ENCODE data around the gene FIG4.
"Not testable (repeated sequence)": the region's sequence is repeated elsewhere in the genome, so short reads cannot be mapped to it uniquely, and the experiment has no call there.

The FIG4 gene

GRCh38 chr6:109760208-109760607 is 69.1 kb downstream of the FIG4 start:
- no peak for DNase-seq (ENCODE audit: low read depth)

- DNase-seq (ENCODE audit: low read depth), result no peak
These were observed 71.1 kb downstream of the FIG4 start for GRCh38 chr6:109762166-109762565.

GRCh38 chr6:109762769-109763441 is 71.8 kb downstream of the FIG4 start:
- DNase-seq (ENCODE audit: low read depth), result no peak

- DNase-seq (ENCODE audit: low read depth), result no peak
These were observed 75.1 kb downstream of the FIG4 start for GRCh38 chr6:109766167-109766566.

GRCh38 chr6:109767961-109768360 is 76.9 kb downstream of the FIG4 start:
- DNase-seq (ENCODE audit: low read depth), result no peak

GRCh38 chr6:109768485-109768884 is 77.4 kb downstream of the FIG4 start:
- DNase-seq (ENCODE audit: low read depth), result no peak

- no peak for DNase-seq (ENCODE audit: low read depth)
These were observed 78.1 kb downstream of the FIG4 start for GRCh38 chr6:109769213-109769612.

GRCh38 chr6:109770047-109770446 is 79.0 kb downstream of the FIG4 start:
- no peak for DNase-seq (ENCODE audit: low read depth)

DNA sequence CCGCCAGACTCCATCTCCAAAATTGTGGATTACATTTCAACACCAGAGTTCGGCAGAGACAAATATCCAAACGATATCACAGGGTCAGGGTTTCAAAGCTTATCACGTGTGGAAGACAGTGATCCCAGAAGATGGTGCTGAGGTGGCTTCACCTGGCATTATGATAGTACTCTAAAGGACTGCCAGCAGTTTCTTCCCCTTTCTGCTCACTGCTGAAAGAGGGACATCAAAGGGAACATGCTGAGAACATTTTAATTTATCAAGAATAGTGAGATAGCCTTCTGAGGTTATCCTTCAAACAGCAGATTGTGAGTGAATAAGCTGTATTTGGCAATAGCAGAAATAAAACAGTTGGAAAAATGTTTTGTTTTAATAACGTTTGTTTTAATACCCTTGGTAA is 79.7 kb downstream of the FIG4 start:
- DNase-seq (ENCODE audit: low read depth), result no peak

- DNase-seq (ENCODE audit: low read depth), result not testable (repeated sequence)
These were observed 81.1 kb downstream of the FIG4 start for GRCh38 chr6:109771939-109772755.

- DNase-seq (ENCODE audit: low read depth), result no peak
These were observed 81.9 kb downstream of the FIG4 start for GRCh38 chr6:109772883-109773431.

DNA sequence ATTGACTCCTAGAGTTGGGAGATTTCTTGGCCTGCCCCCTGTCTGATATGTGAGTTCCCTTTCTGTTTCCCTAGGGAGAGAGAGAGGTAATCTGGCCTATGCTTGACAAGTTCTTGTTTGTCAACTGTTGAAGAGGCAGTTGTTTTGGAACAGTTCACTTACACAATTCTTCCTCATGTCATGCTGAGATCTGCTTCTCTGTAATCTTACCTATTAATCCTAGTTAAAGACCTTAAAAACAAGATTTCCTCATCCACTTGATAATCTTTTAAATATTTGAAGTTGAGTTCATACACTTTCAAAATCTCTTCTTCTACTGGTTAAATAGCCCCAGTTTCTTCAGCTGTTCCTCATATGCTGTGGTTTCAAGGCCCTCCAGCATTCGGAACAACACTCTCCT is 89.9 kb downstream of the FIG4 start:
- DNase-seq (ENCODE audit: low read depth), result no peak

GRCh38 chr6:109782491-109782999 is 91.4 kb downstream of the FIG4 start:
- DNase-seq (ENCODE audit: low read depth), result no peak

DNA sequence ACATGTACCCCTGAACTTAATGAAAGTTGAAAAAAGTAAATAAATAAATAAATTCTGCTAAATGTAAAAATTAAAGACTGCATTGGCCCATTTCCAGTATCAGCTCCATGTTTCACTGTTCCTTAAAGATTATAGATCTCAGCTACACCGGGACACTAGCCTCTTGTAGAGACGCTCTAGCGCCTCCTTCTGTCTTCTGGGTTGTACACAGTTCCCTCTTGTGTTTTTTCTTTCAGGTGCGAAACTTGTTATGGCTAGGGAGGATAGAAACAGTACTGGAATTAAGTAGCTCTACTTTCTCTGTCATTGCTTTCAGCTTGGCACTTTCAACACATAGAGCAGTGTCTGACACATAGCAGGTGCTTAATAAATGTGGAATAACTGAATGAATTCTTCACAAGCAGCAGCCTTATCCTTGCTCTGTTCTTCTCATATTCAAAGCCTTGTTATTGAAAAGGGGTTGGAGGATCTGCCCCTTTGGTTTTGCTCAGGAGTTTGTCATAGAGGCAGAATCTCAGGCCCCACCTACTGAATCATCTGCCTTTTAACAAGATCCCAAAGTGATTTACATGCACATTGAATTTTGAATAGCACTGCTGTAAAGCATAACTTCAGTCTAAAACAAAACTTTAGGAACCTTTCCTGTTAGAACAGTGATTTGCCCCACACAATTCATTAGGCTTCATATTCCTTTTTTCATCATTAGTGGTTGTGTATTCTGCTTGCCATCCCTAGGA is 92.3 kb downstream of the FIG4 start:
- no peak for DNase-seq (ENCODE audit: low read depth)

GRCh38 chr6:109787312-109787711 is 96.2 kb downstream of the FIG4 start:
- DNase-seq (ENCODE audit: low read depth), result no peak

DNA sequence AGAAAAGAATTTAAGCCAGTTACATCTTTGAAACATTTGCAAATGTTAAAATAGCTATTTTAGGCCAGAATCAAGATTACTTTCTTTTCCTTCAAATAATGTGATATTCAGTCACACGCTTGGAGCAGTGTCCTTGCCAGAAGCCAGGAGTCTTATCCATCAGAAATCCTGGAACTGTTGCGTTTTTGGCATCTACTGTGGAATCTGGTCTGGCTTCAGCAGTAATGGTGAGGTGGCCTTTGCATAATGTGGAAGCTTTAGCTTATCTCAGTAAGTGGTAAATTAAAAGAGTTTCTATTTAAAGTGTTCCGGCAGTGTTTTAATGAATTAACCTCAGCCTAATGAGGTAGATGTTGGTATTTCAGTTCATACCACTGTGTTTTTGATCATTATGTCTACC is 97.6 kb downstream of the FIG4 start:
- DNase-seq (ENCODE audit: low read depth), result no peak

GRCh38 chr6:109790131-109790530 is 99.0 kb downstream of the FIG4 start:
- no peak for DNase-seq (ENCODE audit: low read depth)

GRCh38 chr6:109791301-109791700 is 100.2 kb downstream of the FIG4 start:
- DNase-seq (ENCODE audit: low read depth), result no peak

DNA sequence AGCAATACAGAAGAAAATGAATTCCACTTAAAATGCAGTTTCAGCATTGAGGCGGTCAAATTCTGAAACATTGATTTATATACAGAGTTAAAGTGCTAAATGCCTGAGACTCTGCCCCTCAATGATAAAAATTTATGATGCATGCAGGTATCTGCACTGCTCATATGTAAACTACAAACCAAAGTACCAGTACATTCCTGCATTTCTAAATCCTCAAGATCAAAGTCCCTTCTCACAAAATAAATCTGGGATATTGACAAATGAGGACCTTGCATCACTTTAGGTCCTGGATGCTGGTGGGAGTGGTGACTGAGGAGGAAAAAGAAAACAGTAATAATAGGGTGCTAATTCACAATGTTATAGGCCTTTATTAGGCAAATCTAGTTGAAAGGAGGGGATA is 101.9 kb downstream of the FIG4 start:
- no peak for DNase-seq (ENCODE audit: low read depth)

DNA sequence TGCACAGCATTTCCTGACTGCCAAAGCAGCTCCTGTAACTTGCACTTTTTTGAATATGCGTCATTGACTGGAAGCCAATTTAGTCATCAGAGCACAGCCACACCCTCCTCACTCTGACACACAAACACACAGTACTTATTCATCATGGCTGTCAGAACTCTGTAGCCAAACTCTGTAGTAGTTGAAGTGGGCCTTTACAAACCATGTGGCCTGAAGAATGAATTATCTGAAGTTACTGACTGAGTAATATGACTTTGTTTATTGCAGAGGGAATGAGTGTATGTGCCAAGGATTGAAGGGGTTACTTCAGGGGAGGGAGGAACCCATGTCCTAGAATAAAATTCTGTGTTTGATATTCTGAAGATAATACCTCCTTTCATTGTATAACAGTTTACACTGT is 102.7 kb downstream of the FIG4 start:
- no peak for DNase-seq (ENCODE audit: low read depth)

GRCh38 chr6:109794201-109794923 is 103.3 kb downstream of the FIG4 start:
- no peak for DNase-seq (ENCODE audit: low read depth)

Measured in stimulated activated CD8-positive, alpha-beta memory T cell treated with anti-CD3 and anti-CD28 coated beads, Interleukin-15, amount 100 ng/mL, for 1 hour (primary cell).